C4-2B (cell line): ENCODE measurements around the gene ZNF714.

Experiments
- ZFX ChIP-seq: fragments of 450-650 bp; IDR thresholded peaks from 2 replicates; pipeline ENCODE4 v1.6.1; 2017
- TF ChIP-seq, protein P1 (sequence below): fragments of 450-650 bp; conservative IDR thresholded peaks from 2 replicates; pipeline ENCODE4 v1.5.1; 2017; ENCODE audit warnings: mild to moderate bottlenecking

DNA sequence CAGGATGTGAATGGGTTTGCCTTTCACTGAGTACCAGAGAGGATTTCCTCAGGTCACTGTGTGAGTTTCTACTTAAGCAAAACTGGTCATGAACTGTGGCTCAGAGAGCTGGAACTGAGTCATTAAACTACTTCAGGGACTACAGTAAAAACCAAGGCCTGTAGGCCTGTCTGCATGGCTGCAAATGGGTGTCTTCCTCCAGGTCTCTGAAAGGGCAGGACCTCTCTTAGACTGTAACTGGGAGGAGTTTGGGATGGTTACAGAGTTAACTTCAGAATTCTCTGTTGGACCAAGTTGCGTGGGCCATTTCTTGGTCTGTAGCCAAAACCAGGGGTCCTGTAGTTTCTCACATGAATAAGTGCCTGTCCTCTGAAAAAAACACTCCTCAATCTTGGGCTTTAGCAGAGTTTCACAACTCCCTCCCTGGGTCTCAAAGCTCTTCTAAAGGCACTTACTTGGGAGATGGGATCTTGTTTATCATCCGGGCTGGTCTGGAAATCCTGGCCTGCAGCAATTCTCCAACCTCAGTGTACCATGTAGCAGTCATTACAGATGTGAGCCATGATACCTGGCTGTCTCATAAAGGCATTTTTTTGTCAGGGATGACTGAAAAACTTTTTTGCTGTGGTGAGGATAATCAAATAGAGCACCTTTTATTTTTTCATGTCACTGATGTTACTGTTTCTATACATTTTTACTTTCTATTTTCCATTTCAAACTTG, 19.7 kb downstream of the ZNF714 start:
- TF ChIP-seq, protein P1, sequence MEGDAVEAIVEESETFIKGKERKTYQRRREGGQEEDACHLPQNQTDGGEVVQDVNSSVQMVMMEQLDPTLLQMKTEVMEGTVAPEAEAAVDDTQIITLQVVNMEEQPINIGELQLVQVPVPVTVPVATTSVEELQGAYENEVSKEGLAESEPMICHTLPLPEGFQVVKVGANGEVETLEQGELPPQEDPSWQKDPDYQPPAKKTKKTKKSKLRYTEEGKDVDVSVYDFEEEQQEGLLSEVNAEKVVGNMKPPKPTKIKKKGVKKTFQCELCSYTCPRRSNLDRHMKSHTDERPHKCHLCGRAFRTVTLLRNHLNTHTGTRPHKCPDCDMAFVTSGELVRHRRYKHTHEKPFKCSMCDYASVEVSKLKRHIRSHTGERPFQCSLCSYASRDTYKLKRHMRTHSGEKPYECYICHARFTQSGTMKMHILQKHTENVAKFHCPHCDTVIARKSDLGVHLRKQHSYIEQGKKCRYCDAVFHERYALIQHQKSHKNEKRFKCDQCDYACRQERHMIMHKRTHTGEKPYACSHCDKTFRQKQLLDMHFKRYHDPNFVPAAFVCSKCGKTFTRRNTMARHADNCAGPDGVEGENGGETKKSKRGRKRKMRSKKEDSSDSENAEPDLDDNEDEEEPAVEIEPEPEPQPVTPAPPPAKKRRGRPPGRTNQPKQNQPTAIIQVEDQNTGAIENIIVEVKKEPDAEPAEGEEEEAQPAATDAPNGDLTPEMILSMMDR, result no peak
- no peak for TF ChIP-seq ZFX
